H1 (cell line): ENCODE measurements around the gene SDSL. TPM values are rescaled to one million over a fixed set of nuclear protein-coding genes. Genes with fewer than 3 reads are reported as not detected.
A peak's percentile ranks its signal among the peaks of the same experiment; 100 is the strongest.

ENCODE experiments used
- CTCF ChIA-PET: fragments of 300-600 bp; sonication (Branson Sonifier 250); formaldehyde crosslinking; loops from one replicate; lab custom pipeline; 2021; ENCODE audit not compliant: partially characterized antibody; lab: Charles Lee
- POLR2A ChIA-PET: fragments of 300-600 bp; sonication (Branson Sonifier 250); formaldehyde crosslinking; loops from one replicate; lab custom pipeline; 2021; ENCODE audit warnings: inconsistent platforms; ENCODE audit not compliant: partially characterized antibody; lab: Charles Lee
- DNase-seq, 2 experiments: peaks; one replicate each; pipeline versions ENCODE4 v3.0.0 to v3.0.0-alpha.2; 2010 to 2022; ENCODE audit warnings: low spot score in 2 of 2, low read depth in 1 of 2, mixed read lengths in 1 of 2
- FAIRE-seq: peaks from 2 replicates; lab custom pipeline; 2011; peaks lifted over from hg19 to GRCh38; lab: Jason Lieb, UNC
- H2AFZ ChIP-seq: 2 replicates; pipeline ENCODE4 v1.8.1; 2012; ENCODE audit warnings: low read length, inconsistent platforms
- H2AK5ac ChIP-seq: 2 replicates; pipeline ENCODE4 v1.6.1; 2013; ENCODE audit warnings: low read depth, low read length
- H2BK120ac ChIP-seq: replicated peaks from 2 replicates; pipeline ENCODE3; 2013; ENCODE audit warnings: low read depth, low read length, inconsistent platforms
- H2BK12ac ChIP-seq: 2 replicates; pipeline ENCODE4 v1.6.1; 2013; ENCODE audit warnings: low read depth, low read length
- H2BK15ac ChIP-seq: 2 replicates; pipeline ENCODE4 v1.6.1; 2013; ENCODE audit warnings: low read length
- H2BK20ac ChIP-seq: 2 replicates; pipeline ENCODE4 v1.6.1; 2013; ENCODE audit warnings: low read length
- H2BK5ac ChIP-seq: 2 replicates; pipeline ENCODE4 v1.6.1; 2013; ENCODE audit warnings: low read depth, low read length
- H3K14ac ChIP-seq: 2 replicates; pipeline ENCODE4 v1.6.1; 2013; ENCODE audit warnings: inconsistent platforms; ENCODE audit not compliant: insufficient read length
- H3K18ac ChIP-seq: 2 replicates; pipeline ENCODE4 v1.6.1; 2013; ENCODE audit warnings: low read length; ENCODE audit errors: extremely low read depth
- H3K23ac ChIP-seq: 2 replicates; pipeline ENCODE4 v1.6.1; 2013; ENCODE audit warnings: inconsistent platforms; ENCODE audit not compliant: insufficient read length
- H3K23me2 ChIP-seq: 2 replicates; pipeline ENCODE4 v1.6.1; 2013; ENCODE audit warnings: low read depth, low read length
- H3K27ac ChIP-seq: 2 replicates; pipeline ENCODE4 v1.6.1; 2011; ENCODE audit warnings: low read depth, low read length, inconsistent platforms
- H3K27me3 ChIP-seq, 4 experiments: replicated peaks in 1 of 4; 1 replicate in 1 of 4; 2 replicates in 3 of 4; pipeline versions ENCODE4 v1.6.1 to v1.8.1; 2011 to 2013; ENCODE audit warnings: low read length in 3 of 4, mild to moderate bottlenecking in 3 of 4, inconsistent platforms in 2 of 4, mixed read lengths in 2 of 4, moderate library complexity in 1 of 4; ENCODE audit not compliant: control insufficient read depth in 3 of 4, insufficient read depth in 3 of 4; ENCODE audit errors: extremely low read depth in 1 of 4
- H3K36me3 ChIP-seq, 4 experiments: 2 replicates each; pipeline versions ENCODE4 v1.6.1 to v1.8.1; 2011 to 2013; ENCODE audit warnings: mild to moderate bottlenecking in 4 of 4, low read length in 3 of 4, moderate library complexity in 2 of 4, control low read depth in 1 of 4, inconsistent platforms in 1 of 4; ENCODE audit not compliant: insufficient read depth in 4 of 4, control insufficient read depth in 2 of 4
- H3K4ac ChIP-seq: replicated peaks from 2 replicates; pipeline ENCODE3; 2013; ENCODE audit warnings: low read length, low read depth, mixed read lengths, inconsistent platforms; ENCODE audit not compliant: insufficient read length
- H3K4me1 ChIP-seq, 4 experiments: replicated peaks in 1 of 4; 1 replicate in 1 of 4; 2 replicates in 3 of 4; pipeline versions ENCODE4 v1.6.1 to v1.8.1; 2011 to 2013; ENCODE audit warnings: low read length in 3 of 4, inconsistent platforms in 2 of 4, mixed read lengths in 1 of 4; ENCODE audit not compliant: insufficient read depth in 4 of 4, control insufficient read depth in 3 of 4
- H3K4me2 ChIP-seq, 2 experiments: 2 replicates each; pipeline versions ENCODE4 v1.6.1 to v1.8.1; 2011 to 2013; ENCODE audit warnings: low read depth in 2 of 2, low read length in 2 of 2, control low read depth in 1 of 2, inconsistent platforms in 1 of 2, mild to moderate bottlenecking in 1 of 2; ENCODE audit not compliant: insufficient read depth in 1 of 2
- H3K4me3 ChIP-seq, 4 experiments: fragments of 200-600, 300-600 bp in 1 of 4; sonication (generic), shearing (Covaris generic), sonication (Bioruptor Twin) in 1 of 4; 2 replicates each; pipeline versions ENCODE4 v1.5.1 to v1.8.1; 2011 to 2016; ENCODE audit warnings: low read length in 4 of 4, low read depth in 3 of 4, control low read depth in 2 of 4, inconsistent platforms in 2 of 4, mild to moderate bottlenecking in 2 of 4, mixed read lengths in 1 of 4, moderate library complexity in 1 of 4; ENCODE audit not compliant: insufficient read depth in 2 of 4; ENCODE audit errors: extremely low read depth in 1 of 4
- H3K56ac ChIP-seq: replicated peaks from 2 replicates; pipeline ENCODE3; 2013; ENCODE audit warnings: low read depth, mild to moderate bottlenecking, mixed read lengths, low read length, inconsistent platforms; ENCODE audit not compliant: insufficient read length
- H3K79me1 ChIP-seq: 2 replicates; pipeline ENCODE4 v1.6.1; 2013; ENCODE audit warnings: low read depth, low read length, control low read depth
- H3K79me2 ChIP-seq, 2 experiments: 2 replicates each; pipeline versions ENCODE4 v1.6.1 to v1.8.1; 2012 to 2013; ENCODE audit warnings: low read length in 2 of 2, mild to moderate bottlenecking in 2 of 2, inconsistent platforms in 1 of 2; ENCODE audit not compliant: insufficient read depth in 2 of 2, control insufficient read depth in 1 of 2
- H3K9ac ChIP-seq, 4 experiments: replicated peaks in 1 of 4; 1 replicate in 1 of 4; 2 replicates in 3 of 4; pipeline versions ENCODE4 v1.6.1 to v1.8.1; 2011 to 2013; ENCODE audit warnings: low read depth in 3 of 4, low read length in 3 of 4, control low read depth in 2 of 4, mild to moderate bottlenecking in 2 of 4, moderate library complexity in 2 of 4, inconsistent platforms in 1 of 4; ENCODE audit errors: extremely low read depth in 1 of 4
- H3K9me3 ChIP-seq, 2 experiments: 2 replicates each; pipeline versions ENCODE4 v1.6.1 to v1.8.1; 2012 to 2013; ENCODE audit warnings: mild to moderate bottlenecking in 2 of 2, moderate library complexity in 2 of 2, control low read depth in 1 of 2, inconsistent platforms in 1 of 2, low read depth in 1 of 2, low read length in 1 of 2, mixed read lengths in 1 of 2; ENCODE audit not compliant: insufficient read depth in 2 of 2
- H4K20me1 ChIP-seq, 2 experiments: replicated peaks in 1 of 2; 2 replicates each; pipeline versions ENCODE3 to v1.8.1; 2011 to 2013; ENCODE audit warnings: inconsistent platforms in 2 of 2, low read length in 2 of 2, mild to moderate bottlenecking in 1 of 2; ENCODE audit not compliant: insufficient read depth in 2 of 2, control insufficient read depth in 1 of 2
- H4K5ac ChIP-seq: 2 replicates; pipeline ENCODE4 v1.6.1; 2013; ENCODE audit warnings: low read length, low read depth, mixed read lengths, inconsistent platforms; ENCODE audit not compliant: insufficient read length
- H4K8ac ChIP-seq: 2 replicates; pipeline ENCODE4 v1.8.0; 2013; ENCODE audit warnings: mild to moderate bottlenecking, moderate library complexity, low read length, inconsistent platforms; ENCODE audit not compliant: insufficient read depth; ENCODE audit errors: extremely low read depth
- H4K91ac ChIP-seq: replicated peaks from 2 replicates; pipeline ENCODE3; 2013; ENCODE audit warnings: low read length, mixed read lengths, inconsistent platforms; ENCODE audit not compliant: insufficient read length
- BACH1 ChIP-seq: IDR thresholded peaks from 2 replicates; pipeline ENCODE4 v1.6.1; 2012; ENCODE audit warnings: low read length, improper control_type of control experiment
- SIN3A ChIP-seq, 2 experiments: IDR thresholded peaks in 1 of 2; conservative IDR thresholded peaks in 1 of 2; 2 replicates each; pipeline ENCODE4 v1.6.1; 2011 to 2012; ENCODE audit warnings: low read length in 2 of 2, improper control_type of control experiment in 1 of 2, low read depth in 1 of 2, mild to moderate bottlenecking in 1 of 2
- SRF ChIP-seq: IDR thresholded peaks from 2 replicates; pipeline ENCODE4 v1.6.1; 2011; ENCODE audit warnings: mild to moderate bottlenecking, low read depth, low read length, moderate library complexity
- WGBS, 2 experiments: shearing (Covaris generic) in 1 of 2; methylation state at CpG; one replicate each; pipeline versions ENCODE4 v1.1.6 to v1.1.7; 2013 to 2015; ENCODE audit warnings: low lambda C conversion rate in 2 of 2, mixed read lengths in 2 of 2, inconsistent platforms in 1 of 2, low coverage in 1 of 2, missing lambda C conversion rate in 1 of 2; ENCODE audit not compliant: insufficient replicate concordance in 2 of 2, insufficient coverage in 1 of 2, insufficient read length in 1 of 2; ENCODE audit errors: extremely low coverage in 1 of 2, missing lambda C conversion rate in 1 of 2; 5-methylcytosine and 5-hydroxymethylcytosine counted together
- polyA plus RNA-seq, 7 experiments: library from polyadenylated mRNA; depleted of rRNA in 3 of 7; stranded (reverse) in 5 of 7; unstranded in 2 of 7; fragments of >200 nt in 5 of 7; fragments of 200-250 nt in 2 of 7; gene quantifications; 1 replicate in 5 of 7; 2 replicates in 1 of 7; 4 replicates in 1 of 7; pipeline versions ENCODE4 v1.2.1 to v1.2.3, GENCODE V29; 2011 to 2013; ENCODE audit warnings: missing spikeins in 2 of 7, mixed read lengths in 2 of 7
- total RNA-seq: library from RNA; stranded (reverse); fragmentation: NEBNext Ultra II Directional; extraction: Animal tissue kit (Norgen Biotek cat#: 25700); gene quantifications from 2 replicates; pipeline ENCODE4 v1.2.1, GENCODE V29; 2021
- TF ChIP-seq, protein P1 (sequence below): IDR thresholded peaks from 2 replicates; pipeline ENCODE4 v1.6.1; 2012; ENCODE audit warnings: inconsistent platforms

SDSL gene
- total and polyA plus RNA-seq, 2 of the 8 experiments (the other 6 are each of a cell fraction or from before 2014, with no cell fraction given), result 0.69 to 1.3 TPM

- peak overlapping the region; percentile 52 to 66 (median 60) for H3K4me3 ChIP-seq
- H2BK15ac ChIP-seq, result no peak overlapping the region; the same call in 1 of the 2 replicates
- peaks cover 93 to 100% (median 99%) of the 10 kb centered on the region in 4 experiments for H3K27me3 ChIP-seq
- H2AFZ ChIP-seq, result no peak overlapping the region
- no peaks in the 10 kb centered on the region for H3K9me3 ChIP-seq
- H2BK20ac ChIP-seq, result no peak overlapping the region
- no peak overlapping the region for H3K27ac ChIP-seq
- FAIRE-seq, result no peak
- peak overlapping the region; percentile 93 to 98 for H3K4me2 ChIP-seq
- H3K36me3 ChIP-seq, result peaks cover 3 to 66% (median 5%) of the 10 kb centered on the region in 4 experiments; a peak in 5 of 8 replicates
- WGBS, 2 experiments, result 9% methylated on average over 19 of the region's 19 CpGs; no CpG with 5 or more reads in 1 of the 2 experiments
- peaks cover 25% of the 10 kb centered on the region; the same call in 1 of the 2 replicates for H3K23me2 ChIP-seq
- H3K9ac ChIP-seq, result peak overlapping the region in 1 of 4 experiments; percentile 52; a peak in 2 of 7 replicates
- H3K23ac ChIP-seq, result no peak overlapping the region
- H4K20me1 ChIP-seq, result peaks cover 28 to 42% of the 10 kb centered on the region in 2 experiments
- peak overlapping the region; percentile 13 for H2AK5ac ChIP-seq
- peaks cover 0 to 6% of the 10 kb centered on the region in 2 experiments; a peak in 2 of 4 replicates for H3K79me2 ChIP-seq
- H3K79me1 ChIP-seq, result no peaks in the 10 kb centered on the region
- H4K91ac ChIP-seq, result no peak overlapping the region
- ChIA-PET POLR2A (interaction anchor here (0.6 to 2.3 kb wide), 5 partner anchors 9 to 140 kb away, joined by 3 to 15 read pairs (median 4); no protein-coding TSS in a partner anchor), CTCF (interaction anchor here (1.0 to 9.0 kb wide), 3 partner anchors 9 to 112 kb away, joined by 3 to 79 read pairs (median 3); no protein-coding TSS in a partner anchor)
- DNase-seq, result no peak
- H2BK12ac ChIP-seq, result peak overlapping the region; percentile 77; the same call in 1 of the 2 replicates
- H4K5ac ChIP-seq, result no peak overlapping the region
- H2BK5ac ChIP-seq, result no peak overlapping the region
- no peak overlapping the region for H3K56ac ChIP-seq
- H3K4me1 ChIP-seq, result peaks cover 0 to 83% (median 46%) of the 10 kb centered on the region in 4 experiments; a peak in 6 of 7 replicates
- no peak overlapping the region for H3K4ac ChIP-seq
- H3K18ac ChIP-seq, result peak overlapping the region; percentile 13; the same call in 1 of the 2 replicates
- H3K14ac ChIP-seq, result no peak overlapping the region
- H2BK120ac ChIP-seq, result no peak overlapping the region
- H4K8ac ChIP-seq, result no peak overlapping the region; the same call in none of the 2 replicates
- TF ChIP-seq BACH1, result 0 out of 2 replicates have a peak, but pooled peaks have one; percentile 22
- no peak for TF ChIP-seq SRF
- TF ChIP-seq, protein P1, sequence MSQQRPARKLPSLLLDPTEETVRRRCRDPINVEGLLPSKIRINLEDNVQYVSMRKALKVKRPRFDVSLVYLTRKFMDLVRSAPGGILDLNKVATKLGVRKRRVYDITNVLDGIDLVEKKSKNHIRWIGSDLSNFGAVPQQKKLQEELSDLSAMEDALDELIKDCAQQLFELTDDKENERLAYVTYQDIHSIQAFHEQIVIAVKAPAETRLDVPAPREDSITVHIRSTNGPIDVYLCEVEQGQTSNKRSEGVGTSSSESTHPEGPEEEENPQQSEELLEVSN, result 0 out of 2 replicates have a peak, but pooled peaks have one; percentile 22
- TF ChIP-seq SIN3A (conservative IDR thresholded peaks at IDR 0.05 in 1 of 2, IDR thresholded peaks at IDR 0.05 in 1 of 2; ENCODE audit: low read depth in 1 of 2, low read length in 2 of 2), result 0 out of 4 replicates have a peak, but pooled peaks of 1 of the 2 experiments have one; percentile 34
Observed at GRCh38 chr12:113469949-113470743, 48.0 kb downstream of the SDSL start.
